ENCODE data around the gene OCA2.

Gene OCA2

GRCh38 chr15:27743638-27744037, 355.5 kb downstream of the OCA2 start:
- Histone ChIP-seq H3K4me1 (ENCODE audit: control insufficient read depth, insufficient read depth, low read length) (no peaks in the 10 kb centered on the region), H3K27me3 (ENCODE audit: control insufficient read depth in 1 of 2, insufficient read depth in 2 of 2, low read length in 2 of 2) (no peaks in the 10 kb centered on the region), H3K9me3 (ENCODE audit: control insufficient read depth in 2 of 2, low read length in 2 of 2) (no peaks in the 10 kb centered on the region), H3K36me3 (ENCODE audit: control insufficient read depth in 2 of 2, insufficient read depth in 2 of 2, low read length in 2 of 2) (no peaks in the 10 kb centered on the region), H3K27ac (ENCODE audit: low read length) (no peak overlapping the region), H3K9ac (ENCODE audit: low read length in 2 of 2) (no peak overlapping the region), H3K4me3 (ENCODE audit: low read length in 2 of 2) (no peak overlapping the region)

- Histone ChIP-seq H3K4me1 (ENCODE audit: control insufficient read depth, insufficient read depth, low read length) (no peaks in the 10 kb centered on the region), H3K36me3 (ENCODE audit: control insufficient read depth in 2 of 2, insufficient read depth in 2 of 2, low read length in 2 of 2) (no peaks in the 10 kb centered on the region), H3K27ac (ENCODE audit: low read length) (no peak overlapping the region), H3K9ac (ENCODE audit: low read length in 2 of 2) (no peak overlapping the region), H3K4me3 (ENCODE audit: low read length in 2 of 2) (no peak overlapping the region), H3K27me3 (ENCODE audit: control insufficient read depth in 1 of 2, insufficient read depth in 2 of 2, low read length in 2 of 2) (no peaks in the 10 kb centered on the region), H3K9me3 (ENCODE audit: control insufficient read depth in 2 of 2, low read length in 2 of 2) (no peaks in the 10 kb centered on the region)
These were observed 356.2 kb downstream of the OCA2 start for GRCh38 chr15:27742751-27743477.

- Histone ChIP-seq H3K27me3 (ENCODE audit: control insufficient read depth in 1 of 2, insufficient read depth in 2 of 2, low read length in 2 of 2) (no peaks in the 10 kb centered on the region), H3K36me3 (ENCODE audit: control insufficient read depth in 2 of 2, insufficient read depth in 2 of 2, low read length in 2 of 2) (no peaks in the 10 kb centered on the region)
These were observed 357.8 kb downstream of the OCA2 start for GRCh38 chr15:27741226-27741860.

GRCh38 chr15:27734785-27735495, 364.2 kb downstream of the OCA2 start:
- Histone ChIP-seq H3K9me3 (ENCODE audit: control insufficient read depth in 2 of 2, low read length in 2 of 2) (peaks cover 3 to 10% of the 10 kb centered on the region in 2 donors), H3K36me3 (ENCODE audit: control insufficient read depth in 2 of 2, insufficient read depth in 2 of 2, low read length in 2 of 2) (no peaks in the 10 kb centered on the region), H3K4me3 (ENCODE audit: low read length in 2 of 2) (no peak overlapping the region), H3K9ac (ENCODE audit: low read length in 2 of 2) (no peak overlapping the region), H3K4me1 (ENCODE audit: control insufficient read depth, insufficient read depth, low read length) (no peaks in the 10 kb centered on the region), H3K27me3 (ENCODE audit: control insufficient read depth in 1 of 2, insufficient read depth in 2 of 2, low read length in 2 of 2) (no peaks in the 10 kb centered on the region), H3K27ac (ENCODE audit: low read length) (no peak overlapping the region)

More at GRCh38 chr15:27741226-27741860, 357.8 kb downstream of the OCA2 start:
- Histone ChIP-seq H3K4me3 (ENCODE audit: low read length in 2 of 2) (no peak overlapping the region), H3K9me3 (ENCODE audit: control insufficient read depth in 2 of 2, low read length in 2 of 2) (no peaks in the 10 kb centered on the region), H3K27ac (ENCODE audit: low read length) (no peak overlapping the region), H3K4me1 (ENCODE audit: control insufficient read depth, insufficient read depth, low read length) (no peaks in the 10 kb centered on the region), H3K9ac (ENCODE audit: low read length in 2 of 2) (no peak overlapping the region)

DNA sequence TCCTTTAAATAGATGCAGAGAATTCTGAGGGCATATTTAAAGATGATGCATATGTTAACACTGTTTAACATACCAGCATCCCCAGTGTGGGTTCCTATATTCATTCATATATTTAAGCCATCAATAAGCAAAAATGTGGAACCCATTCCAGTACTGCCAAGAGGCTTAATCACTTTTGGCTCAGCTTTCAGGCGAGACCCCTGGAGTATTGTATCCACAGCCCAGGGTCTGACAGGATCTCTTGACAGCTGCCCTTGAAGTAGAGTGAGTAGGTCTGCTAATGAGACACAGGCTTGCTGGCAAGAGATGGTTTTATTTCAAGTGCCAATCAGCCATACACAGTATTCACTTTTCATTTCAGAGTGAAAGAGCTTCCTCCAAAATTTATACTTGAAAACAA, 367.3 kb downstream of the OCA2 start:
- no peaks in the 10 kb centered on the region for H3K27me3 ChIP-seq (ENCODE audit: control insufficient read depth in 1 of 2, insufficient read depth in 2 of 2, low read length in 2 of 2)
- peaks cover 6 to 10% of the 10 kb centered on the region in 2 donors for H3K9me3 ChIP-seq (ENCODE audit: control insufficient read depth in 2 of 2, low read length in 2 of 2)

DNA sequence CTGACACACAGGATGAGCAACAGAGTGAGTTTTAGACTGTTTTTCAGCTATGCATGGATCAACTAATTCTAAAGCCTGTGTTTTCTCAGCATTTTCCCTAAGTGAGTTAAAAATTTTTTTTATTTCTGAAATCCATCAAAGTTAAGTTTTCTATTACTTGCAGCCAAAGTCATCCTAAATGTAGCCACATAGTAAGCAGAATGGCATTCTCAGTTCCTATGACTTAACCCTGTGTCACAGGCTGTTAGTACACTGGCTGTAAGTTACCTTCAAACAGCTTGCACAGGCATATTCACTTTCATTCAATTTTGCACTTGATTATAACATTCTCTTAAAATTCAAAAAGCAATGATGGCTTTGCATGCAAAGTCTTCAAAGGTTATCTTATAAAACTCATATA, 368.2 kb downstream of the OCA2 start:
- no peak overlapping the region for H3K27ac ChIP-seq (ENCODE audit: low read length)
- peaks cover 6 to 10% of the 10 kb centered on the region in 2 donors for H3K9me3 ChIP-seq (ENCODE audit: control insufficient read depth in 2 of 2, low read length in 2 of 2)
- no peaks in the 10 kb centered on the region for H3K4me1 ChIP-seq (ENCODE audit: control insufficient read depth, insufficient read depth, low read length)
- H3K9ac ChIP-seq (ENCODE audit: low read length in 2 of 2) = no peak overlapping the region
- no peak overlapping the region for H3K4me3 ChIP-seq (ENCODE audit: low read length in 2 of 2)
- H3K36me3 ChIP-seq (ENCODE audit: control insufficient read depth in 2 of 2, insufficient read depth in 2 of 2, low read length in 2 of 2) = no peaks in the 10 kb centered on the region
- no peaks in the 10 kb centered on the region for H3K27me3 ChIP-seq (ENCODE audit: control insufficient read depth in 1 of 2, insufficient read depth in 2 of 2, low read length in 2 of 2)

More for the DNA sequence above, 367.3 kb downstream of the OCA2 start:
- Histone ChIP-seq H3K4me1 (ENCODE audit: control insufficient read depth, insufficient read depth, low read length) (no peaks in the 10 kb centered on the region), H3K27ac (ENCODE audit: low read length) (no peak overlapping the region), H3K36me3 (ENCODE audit: control insufficient read depth in 2 of 2, insufficient read depth in 2 of 2, low read length in 2 of 2) (no peaks in the 10 kb centered on the region), H3K9ac (ENCODE audit: low read length in 2 of 2) (no peak overlapping the region), H3K4me3 (ENCODE audit: low read length in 2 of 2) (no peak overlapping the region)

- no peaks in the 10 kb centered on the region for H3K36me3 ChIP-seq (ENCODE audit: control insufficient read depth in 2 of 2, insufficient read depth in 2 of 2, low read length in 2 of 2)
- no peak overlapping the region for H3K4me3 ChIP-seq (ENCODE audit: low read length in 2 of 2)
- no peaks in the 10 kb centered on the region for H3K4me1 ChIP-seq (ENCODE audit: control insufficient read depth, insufficient read depth, low read length)
- peaks cover 0 to 4% of the 10 kb centered on the region in 2 donors for H3K9me3 ChIP-seq (ENCODE audit: control insufficient read depth in 2 of 2, low read length in 2 of 2)
- no peaks in the 10 kb centered on the region for H3K27me3 ChIP-seq (ENCODE audit: control insufficient read depth in 1 of 2, insufficient read depth in 2 of 2, low read length in 2 of 2)
- no peak overlapping the region for H3K9ac ChIP-seq (ENCODE audit: low read length in 2 of 2)
- no peak overlapping the region for H3K27ac ChIP-seq (ENCODE audit: low read length)
These were observed 373.4 kb downstream of the OCA2 start for GRCh38 chr15:27725731-27726130.

DNA sequence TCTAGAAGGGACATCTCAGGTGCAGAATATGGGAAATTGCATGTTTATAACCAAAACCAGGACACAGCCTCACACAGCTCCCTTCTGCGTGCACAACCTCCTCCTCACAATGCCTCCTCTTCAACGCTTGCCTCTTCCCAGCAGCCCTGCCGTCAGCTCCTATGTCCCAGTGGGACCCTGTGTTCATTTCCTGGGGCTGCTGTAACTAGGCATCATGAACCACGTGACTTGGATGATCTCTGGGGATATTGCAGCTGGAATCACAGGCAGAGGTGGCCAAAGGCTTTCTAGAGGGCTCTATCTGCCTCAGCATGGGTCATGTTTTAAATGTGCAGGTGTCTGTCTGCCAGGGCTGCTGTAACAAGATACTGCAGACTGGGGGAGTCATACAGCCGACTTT, 375.3 kb downstream of the OCA2 start:
- Histone ChIP-seq H3K4me3 (ENCODE audit: low read length in 2 of 2) (no peak overlapping the region), H3K27me3 (ENCODE audit: control insufficient read depth in 1 of 2, insufficient read depth in 2 of 2, low read length in 2 of 2) (no peaks in the 10 kb centered on the region), H3K4me1 (ENCODE audit: control insufficient read depth, insufficient read depth, low read length) (no peaks in the 10 kb centered on the region), H3K9me3 (ENCODE audit: control insufficient read depth in 2 of 2, low read length in 2 of 2) (peaks cover 0 to 7% of the 10 kb centered on the region in 2 donors), H3K9ac (ENCODE audit: low read length in 2 of 2) (no peak overlapping the region), H3K27ac (ENCODE audit: low read length) (no peak overlapping the region), H3K36me3 (ENCODE audit: control insufficient read depth in 2 of 2, insufficient read depth in 2 of 2, low read length in 2 of 2) (no peaks in the 10 kb centered on the region)

DNA sequence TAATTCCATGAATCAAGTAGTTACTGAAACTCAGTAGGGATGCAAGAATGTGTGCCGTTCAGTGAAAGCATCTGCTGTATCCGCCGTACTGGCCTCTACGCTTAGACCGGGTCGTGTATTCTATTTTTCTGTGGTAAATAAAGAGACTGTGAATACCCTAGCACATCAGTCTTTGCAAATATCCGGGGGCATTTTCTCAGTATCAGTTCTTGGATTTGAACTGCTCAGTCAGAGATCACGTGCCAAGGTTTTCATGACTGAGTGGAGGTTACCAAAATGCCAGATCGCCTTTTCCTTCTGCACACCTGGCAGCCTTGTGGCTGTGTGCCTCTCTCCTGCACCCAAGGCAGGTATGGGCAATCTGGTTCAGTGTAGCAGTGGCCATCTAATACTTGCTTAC, 377.0 kb downstream of the OCA2 start:
- Histone ChIP-seq H3K9me3 (ENCODE audit: control insufficient read depth in 2 of 2, low read length in 2 of 2) (peaks cover 0 to 13% of the 10 kb centered on the region in 2 donors), H3K27ac (ENCODE audit: low read length) (no peak overlapping the region), H3K36me3 (ENCODE audit: control insufficient read depth in 2 of 2, insufficient read depth in 2 of 2, low read length in 2 of 2) (no peaks in the 10 kb centered on the region), H3K4me3 (ENCODE audit: low read length in 2 of 2) (no peak overlapping the region), H3K4me1 (ENCODE audit: control insufficient read depth, insufficient read depth, low read length) (no peaks in the 10 kb centered on the region), H3K27me3 (ENCODE audit: control insufficient read depth in 1 of 2, insufficient read depth in 2 of 2, low read length in 2 of 2) (no peaks in the 10 kb centered on the region), H3K9ac (ENCODE audit: low read length in 2 of 2) (no peak overlapping the region)

GRCh38 chr15:27714675-27715074, 384.4 kb downstream of the OCA2 start:
- Histone ChIP-seq H3K27ac (ENCODE audit: low read length) (no peak overlapping the region), H3K9ac (ENCODE audit: low read length in 2 of 2) (no peak overlapping the region), H3K9me3 (ENCODE audit: control insufficient read depth in 2 of 2, low read length in 2 of 2) (peaks cover 6 to 14% of the 10 kb centered on the region in 2 donors), H3K4me3 (ENCODE audit: low read length in 2 of 2) (no peak overlapping the region), H3K36me3 (ENCODE audit: control insufficient read depth in 2 of 2, insufficient read depth in 2 of 2, low read length in 2 of 2) (no peaks in the 10 kb centered on the region), H3K4me1 (ENCODE audit: control insufficient read depth, insufficient read depth, low read length) (no peaks in the 10 kb centered on the region), H3K27me3 (ENCODE audit: control insufficient read depth in 1 of 2, insufficient read depth in 2 of 2, low read length in 2 of 2) (no peaks in the 10 kb centered on the region)
